ENCODE results near the gene CCDC122.

DNA sequence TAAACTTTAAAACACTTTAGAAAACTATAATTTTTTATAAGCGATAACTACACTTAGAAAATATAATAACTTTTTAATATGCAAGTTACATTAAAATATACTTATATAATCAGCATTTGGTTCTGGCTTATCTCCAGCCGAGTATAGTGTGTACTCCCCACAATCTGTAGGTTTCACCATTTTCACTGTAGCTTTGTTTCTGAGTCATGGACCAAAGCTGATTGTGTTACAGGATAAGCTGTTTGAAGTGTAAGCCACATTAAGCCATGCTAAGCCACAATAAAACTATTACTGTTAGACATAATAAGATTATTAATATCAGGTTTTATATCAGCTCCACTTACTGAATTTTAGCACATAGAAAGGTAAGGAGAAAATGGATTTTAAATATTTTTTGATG is 43.8 kb downstream of the CCDC122 start:
- TF ChIP-seq, protein P1, sequence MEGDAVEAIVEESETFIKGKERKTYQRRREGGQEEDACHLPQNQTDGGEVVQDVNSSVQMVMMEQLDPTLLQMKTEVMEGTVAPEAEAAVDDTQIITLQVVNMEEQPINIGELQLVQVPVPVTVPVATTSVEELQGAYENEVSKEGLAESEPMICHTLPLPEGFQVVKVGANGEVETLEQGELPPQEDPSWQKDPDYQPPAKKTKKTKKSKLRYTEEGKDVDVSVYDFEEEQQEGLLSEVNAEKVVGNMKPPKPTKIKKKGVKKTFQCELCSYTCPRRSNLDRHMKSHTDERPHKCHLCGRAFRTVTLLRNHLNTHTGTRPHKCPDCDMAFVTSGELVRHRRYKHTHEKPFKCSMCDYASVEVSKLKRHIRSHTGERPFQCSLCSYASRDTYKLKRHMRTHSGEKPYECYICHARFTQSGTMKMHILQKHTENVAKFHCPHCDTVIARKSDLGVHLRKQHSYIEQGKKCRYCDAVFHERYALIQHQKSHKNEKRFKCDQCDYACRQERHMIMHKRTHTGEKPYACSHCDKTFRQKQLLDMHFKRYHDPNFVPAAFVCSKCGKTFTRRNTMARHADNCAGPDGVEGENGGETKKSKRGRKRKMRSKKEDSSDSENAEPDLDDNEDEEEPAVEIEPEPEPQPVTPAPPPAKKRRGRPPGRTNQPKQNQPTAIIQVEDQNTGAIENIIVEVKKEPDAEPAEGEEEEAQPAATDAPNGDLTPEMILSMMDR (conservative IDR thresholded peaks at IDR 0.05): no peak
- TF ChIP-seq EZH2 (IDR thresholded peaks at IDR 0.05; ENCODE audit: low read depth): no peak
